K562 (cell line): ENCODE results near the gene RASAL1. TPM values are rescaled to one million over a fixed set of nuclear protein-coding genes. Genes with fewer than 3 reads are reported as not detected.

ENCODE experiments used
- ATAC-seq: fragments of 200-7000 bp; cut with Tn5 transposase; 3 replicates; pipeline ENCODE4 v1.9.1; 2020; ENCODE audit warnings: moderate library complexity
- BruUV-seq: library from RNA; stranded (reverse); fragments of 400-500 nt; replicated peaks from 2 replicates; lab custom pipeline; 2021; lab: Mats Ljungman, UMichigan
- CTCF ChIA-PET: fragments of 300-600 bp; formaldehyde crosslinking; extraction: SDS; loops from one replicate; lab custom pipeline; 2021; ENCODE audit warnings: low intra/inter-chr PET ratio; lab: Yijun Ruan, JAX
- POLR2A ChIA-PET: fragments of 300-600, 350-650 bp; sonication (Branson Sonifier 250); formaldehyde crosslinking; extraction: SDS; loops from one replicate; lab custom pipeline; 2021; ENCODE audit warnings: antibody characterized with exemption, inconsistent platforms; lab: Yijun Ruan, JAX
- DNase-seq, 4 experiments: peaks; one replicate each; pipeline versions ENCODE4 v3.0.0 to v3.0.0-alpha.2; 2011 to 2018; ENCODE audit warnings: low spot score in 3 of 4, mixed read lengths in 3 of 4; ENCODE audit errors: extremely low read depth in 1 of 4
- FAIRE-seq: peaks from 2 replicates; lab custom pipeline; 2011; peaks lifted over from hg19 to GRCh38; lab: Jason Lieb, UNC
- H2AFZ ChIP-seq: 2 replicates; pipeline ENCODE4 v1.6.0; 2011; ENCODE audit warnings: low read depth, low read length, control low read depth, inconsistent platforms
- H3K27ac ChIP-seq: fragments of 200-600 bp; 3 replicates; pipeline ENCODE4 v1.8.0; 2011; ENCODE audit warnings: low read depth, mild to moderate bottlenecking, control low read depth, inconsistent platforms, low read length, moderate library complexity, mixed read lengths; ENCODE audit errors: extremely low read depth
- H3K27me3 ChIP-seq, 2 experiments: fragments of 300-600 bp in 1 of 2; 2 replicates in 1 of 2; 3 replicates in 1 of 2; pipeline versions ENCODE4 v1.6.0 to v1.8.0; 2011; ENCODE audit warnings: inconsistent platforms in 2 of 2, low read length in 2 of 2, mild to moderate bottlenecking in 1 of 2, mixed read lengths in 1 of 2, moderate library complexity in 1 of 2; ENCODE audit not compliant: control insufficient read depth in 2 of 2, insufficient read depth in 2 of 2
- H3K36me3 ChIP-seq: fragments of 300-600 bp; 3 replicates; pipeline ENCODE4 v1.8.0; 2011; ENCODE audit warnings: mild to moderate bottlenecking, low read length, inconsistent platforms; ENCODE audit not compliant: control insufficient read depth, insufficient read depth
- H3K4me1 ChIP-seq, 2 experiments: fragments of 200-600 bp in 1 of 2; replicated peaks in 1 of 2; 2 replicates in 1 of 2; 3 replicates in 1 of 2; pipeline versions ENCODE4 v1.5.1 to v1.8.0; 2011; ENCODE audit warnings: inconsistent platforms in 2 of 2, low read length in 2 of 2, mild to moderate bottlenecking in 1 of 2, mixed read lengths in 1 of 2, moderate library complexity in 1 of 2; ENCODE audit not compliant: control insufficient read depth in 2 of 2, insufficient read depth in 2 of 2
- H3K4me2 ChIP-seq: 2 replicates; pipeline ENCODE4 v1.6.1; 2011; ENCODE audit warnings: low read length, control low read depth, inconsistent platforms, mixed read lengths; ENCODE audit not compliant: insufficient read depth
- H3K4me3 ChIP-seq: fragments of 200-600 bp; sonication (generic), shearing (Covaris generic); 2 replicates; pipeline ENCODE4 v1.5.1; 2016; ENCODE audit warnings: control low read depth, inconsistent platforms
- H3K79me2 ChIP-seq: fragments of 200-600 bp; 3 replicates; pipeline ENCODE4 v1.8.0; 2011; ENCODE audit warnings: low read length, inconsistent platforms; ENCODE audit not compliant: control insufficient read depth, insufficient read depth
- H3K9ac ChIP-seq, 2 experiments: 2 replicates each; pipeline versions ENCODE4 v1.6.0 to v1.6.1; 2011; ENCODE audit warnings: low read depth in 2 of 2, low read length in 2 of 2, control low read depth in 1 of 2, inconsistent platforms in 1 of 2, mild to moderate bottlenecking in 1 of 2, mixed read lengths in 1 of 2; ENCODE audit not compliant: insufficient read depth in 1 of 2
- H3K9me1 ChIP-seq: one replicate; pipeline ENCODE4 v1.6.0; 2011; ENCODE audit warnings: inconsistent platforms, mild to moderate bottlenecking, low read length, moderate library complexity; ENCODE audit not compliant: control insufficient read depth, insufficient read depth
- H3K9me3 ChIP-seq: replicated peaks from 2 replicates; pipeline ENCODE4 v1.5.1; 2011; ENCODE audit warnings: low read depth, low read length, inconsistent platforms; ENCODE audit not compliant: control insufficient read depth, insufficient read depth
- H4K20me1 ChIP-seq: replicated peaks from 2 replicates; pipeline ENCODE4 v1.6.1; 2011; ENCODE audit warnings: low read length, inconsistent platforms, mixed read lengths; ENCODE audit not compliant: control insufficient read depth, insufficient read depth
- BRF2 ChIP-seq: IDR thresholded peaks from 3 replicates; pipeline ENCODE4 v1.6.1; 2011; ENCODE audit warnings: borderline replicate concordance, mild to moderate bottlenecking; ENCODE audit not compliant: insufficient read length, insufficient read depth
- CTCFL ChIP-seq: IDR thresholded peaks from 2 replicates; pipeline ENCODE4 v1.6.1; 2011; ENCODE audit warnings: borderline replicate concordance, low read depth, mild to moderate bottlenecking, moderate library complexity, low read length; ENCODE audit not compliant: insufficient read depth, poor library complexity, severe bottlenecking
- DACH1 ChIP-seq: fragments of 450-650 bp; IDR thresholded peaks from 2 replicates; pipeline ENCODE4 v1.6.1; 2018; ENCODE audit not compliant: partially characterized antibody
- KLF16 ChIP-seq: IDR thresholded peaks from 2 replicates; pipeline ENCODE4 v1.6.1; 2016; ENCODE audit warnings: antibody characterized with exemption
- MGA ChIP-seq: fragments of 450-650 bp; IDR thresholded peaks from 2 replicates; pipeline ENCODE4 v1.6.1; 2016; ENCODE audit warnings: mild to moderate bottlenecking, moderate library complexity
- PHF20 ChIP-seq: fragments of 450-650 bp; IDR thresholded peaks from 2 replicates; pipeline ENCODE4 v1.6.1; 2018; ENCODE audit not compliant: partially characterized antibody
- PRMT5 ChIP-seq: sonication (generic); formaldehyde crosslinking; IDR thresholded peaks from 2 replicates; pipeline ENCODE4 v1.5.0; 2020; ENCODE audit warnings: missing genetic modification reagents
- SMAD1 ChIP-seq: fragments of 150-350 bp; IDR thresholded peaks from 2 replicates; pipeline ENCODE4 v1.6.1; 2014; ENCODE audit warnings: low read length, low read depth; ENCODE audit not compliant: partially characterized antibody
- WGBS: fragments of 100-300 bp; shearing (Covaris generic); methylation state at CpG from one replicate; pipeline ENCODE4 v1.1.6; 2016; ENCODE audit warnings: low coverage, mixed read lengths; ENCODE audit not compliant: insufficient coverage; ENCODE audit errors: missing lambda C conversion rate; 5-methylcytosine and 5-hydroxymethylcytosine counted together
- in situ Hi-C: fragments of 300-500 bp; cut with MboI; formaldehyde crosslinking; loops from 4 replicates; pipeline ENCODE4 v1.15.0; 2018; ENCODE audit warnings: inconsistent platforms, mixed read lengths
- intact Hi-C: fragments of 100-400 bp; cut with micrococcal nuclease; formaldehyde crosslinking; loops from 2 replicates; pipeline ENCODE4 v1.14.2; 2022
- polyA plus RNA-seq, 8 experiments: library from polyadenylated mRNA; depleted of rRNA in 4 of 8; stranded (reverse) in 5 of 8; unstranded in 3 of 8; fragments of >200 nt; fragmentation: Nextera tagmentation in 2 of 8; fragmentation: Illumina TruSeq in 1 of 8; extraction: Ambion mirVana in 2 of 8; extraction: Trizol in 1 of 8; gene quantifications; 2 replicates each; pipeline versions ENCODE4 v1.2.1 to v1.2.3, GENCODE V29; 2011 to 2014; ENCODE audit warnings: inconsistent platforms in 1 of 8, missing spikeins in 1 of 8
- total RNA-seq, 7 experiments: library from RNA; depleted of rRNA in 6 of 7; stranded (reverse); fragments of >200 nt in 6 of 7; fragmentation: Illumina TruSeq in 2 of 7; extraction: Trizol in 2 of 7; gene quantifications; 2 replicates each; pipeline versions ENCODE4 v1.2.1 to v1.2.3, GENCODE V29; 2011 to 2021; ENCODE audit warnings: low replicate concordance in 1 of 7

RASAL1 gene
- total and polyA plus RNA-seq, 9 of the 15 experiments (the other 6 are each of a cell fraction or from before 2014, with no cell fraction given): 0.06 to 0.16 (median 0.14) TPM; not detected in 6

- BruUV-seq: no TSS peak
- H3K27ac ChIP-seq: no peak overlapping the region
- H3K27me3 ChIP-seq: peaks cover 5 to 28% of the 10 kb centered on the region in 2 experiments; a peak in 3 of 5 replicates
- POLR2A ChIA-PET: interaction anchor here (0.6 to 1.0 kb wide), 2 partner anchors 10 to 200 kb away, joined by 3 to 4 read pairs; no protein-coding TSS in a partner anchor
- DNase-seq: no peak
- no peaks in the 10 kb centered on the region for H3K9me3 ChIP-seq
- no peak for TF ChIP-seq DACH1
- TF ChIP-seq KLF16: no peak
- no peak for TF ChIP-seq MGA
- no peak for TF ChIP-seq BRF2
- no peak for TF ChIP-seq PHF20
- no peak for TF ChIP-seq PRMT5 (CRISPR knock-in tag)
- TF ChIP-seq SMAD1: no peak
- no peak for TF ChIP-seq CTCFL
- TF ChIP-seq, all 486 proteins: peak for 0
- Histone ChIP-seq H3K79me2 (no peaks in the 10 kb centered on the region), H3K9ac (no peak overlapping the region), H4K20me1 (peaks cover 6% of the 10 kb centered on the region; the same call in 1 of the 2 replicates), H3K4me3 (no peak overlapping the region), H2AFZ (no peak overlapping the region), H3K4me1 (peaks cover 0 to 4% of the 10 kb centered on the region in 2 experiments; a peak in 2 of 5 replicates), H3K4me2 (no peak overlapping the region), H3K36me3 (no peaks in the 10 kb centered on the region), H3K9me1 (no peaks in the 10 kb centered on the region)
- ATAC-seq (no peak), FAIRE-seq (no peak)
- in situ Hi-C loops (no loop called here), intact Hi-C loops (no loop called here)
- CTCF ChIA-PET: no interaction called here
- WGBS: 3% methylated on average over 4 of the region's 4 CpGs
Observed at GRCh38 chr12:113051759-113052158, 83.8 kb downstream of the RASAL1 start.
